Large intestine (tissue), 3 donors: ENCODE results near the gene CORO7. TPM values are rescaled to one million over a fixed set of nuclear protein-coding genes. Genes with fewer than 3 reads are reported as not detected.

Experiments used
- DNase-seq, 2 donors: peaks; one replicate each; pipeline versions ENCODE4 v3.0.0 to v3.0.0-alpha.2; 2013
- H3K27ac ChIP-seq: one replicate; pipeline ENCODE4 v1.5.1; 2013; ENCODE audit warnings: low read length
- H3K27me3 ChIP-seq: 2 replicates; pipeline ENCODE4 v1.6.1; 2013; ENCODE audit warnings: low read length; ENCODE audit not compliant: control insufficient read depth, insufficient read depth
- H3K36me3 ChIP-seq: 2 replicates; pipeline ENCODE4 v1.6.1; 2013; ENCODE audit warnings: low read length; ENCODE audit not compliant: control insufficient read depth, insufficient read depth
- H3K4me1 ChIP-seq: one replicate; pipeline ENCODE4 v1.6.1; 2013; ENCODE audit warnings: low read length; ENCODE audit not compliant: control insufficient read depth, insufficient read depth
- H3K4me3 ChIP-seq: one replicate; pipeline ENCODE4 v1.5.1; 2013; ENCODE audit warnings: low read length
- H3K9me3 ChIP-seq: one replicate; pipeline ENCODE4 v1.6.1; 2013; ENCODE audit warnings: mild to moderate bottlenecking, low read depth, low read length, moderate library complexity; ENCODE audit not compliant: control insufficient read depth
- WGBS: methylation state at CpG from one replicate; pipeline ENCODE4 v1.1.5; 2013; ENCODE audit warnings: low lambda C conversion rate; ENCODE audit not compliant: insufficient coverage; 5-methylcytosine and 5-hydroxymethylcytosine counted together
- polyA plus RNA-seq: library from polyadenylated mRNA; unstranded; fragments of 120-200 nt; gene quantifications from one replicate; pipeline ENCODE4 v1.2.1, GENCODE V29; 2013

The CORO7 gene
- polyA plus RNA-seq, 1 donor: 41.4 TPM

- H3K4me3 ChIP-seq: no peak overlapping the region
- no CpG with 5 or more reads among the region's 12 CpGs for WGBS
- H3K4me1 ChIP-seq: no peaks in the 10 kb centered on the region
- no peak for DNase-seq
- H3K9me3 ChIP-seq: peaks cover 3% of the 10 kb centered on the region
- no peak overlapping the region for H3K27ac ChIP-seq
- no peaks in the 10 kb centered on the region for H3K27me3 ChIP-seq
- H3K36me3 ChIP-seq: peaks cover 71% of the 10 kb centered on the region
Observed at GRCh38 chr16:4383591-4384444, 32.6 kb downstream of the CORO7 start.

GRCh38 chr16:4382795-4383357 lies 33.5 kb downstream of the CORO7 start:
- H3K36me3 ChIP-seq: peaks cover 62% of the 10 kb centered on the region
- WGBS: no CpG with 5 or more reads among the region's 21 CpGs
- no peak for DNase-seq
- no peaks in the 10 kb centered on the region for H3K4me1 ChIP-seq
- H3K27ac ChIP-seq: no peak overlapping the region
- no peak overlapping the region for H3K4me3 ChIP-seq
- H3K27me3 ChIP-seq: no peaks in the 10 kb centered on the region
- H3K9me3 ChIP-seq: peaks cover 3% of the 10 kb centered on the region

DNA sequence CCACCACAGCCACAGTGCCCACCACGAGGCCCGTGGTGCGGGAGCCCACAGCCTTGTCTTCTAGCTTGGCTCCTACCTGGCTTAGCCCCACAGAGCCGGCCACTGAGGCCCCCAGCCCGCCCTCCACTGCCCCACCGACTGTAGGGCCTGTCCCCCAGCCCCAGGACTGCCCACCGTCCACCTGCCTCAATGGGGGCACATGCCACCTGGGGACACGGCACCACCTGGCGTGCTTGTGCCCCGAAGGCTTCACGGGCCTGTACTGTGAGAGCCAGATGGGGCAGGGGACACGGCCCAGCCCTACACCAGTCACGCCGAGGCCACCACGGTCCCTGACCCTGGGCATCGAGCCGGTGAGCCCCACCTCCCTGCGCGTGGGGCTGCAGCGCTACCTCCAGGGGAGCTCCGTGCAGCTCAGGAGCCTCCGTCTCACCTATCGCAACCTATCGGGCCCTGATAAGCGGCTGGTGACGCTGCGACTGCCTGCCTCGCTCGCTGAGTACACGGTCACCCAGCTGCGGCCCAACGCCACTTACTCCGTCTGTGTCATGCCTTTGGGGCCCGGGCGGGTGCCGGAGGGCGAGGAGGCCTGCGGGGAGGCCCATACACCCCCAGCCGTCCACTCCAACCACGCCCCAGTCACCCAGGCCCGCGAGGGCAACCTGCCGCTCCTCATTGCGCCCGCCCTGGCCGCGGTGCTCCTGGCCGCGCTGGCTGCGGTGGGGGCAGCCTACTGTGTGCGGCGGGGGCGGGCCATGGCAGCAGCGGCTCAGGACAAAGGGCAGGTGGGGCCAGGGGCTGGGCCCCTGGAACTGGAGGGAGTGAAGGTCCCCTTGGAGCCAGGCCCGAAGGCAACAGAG lies 34.2 kb downstream of the CORO7 start:
- Histone ChIP-seq H3K9me3 (peaks cover 3% of the 10 kb centered on the region), H3K36me3 (peaks cover 58% of the 10 kb centered on the region), H3K4me3 (no peak overlapping the region), H3K27me3 (no peaks in the 10 kb centered on the region), H3K27ac (no peak overlapping the region), H3K4me1 (no peaks in the 10 kb centered on the region)
- DNase-seq: no peak
- no CpG with 5 or more reads among the region's 55 CpGs for WGBS

GRCh38 chr16:4381072-4381934 lies 35.1 kb downstream of the CORO7 start:
- Histone ChIP-seq H3K9me3 (peaks cover 3% of the 10 kb centered on the region), H3K4me1 (peaks cover 3% of the 10 kb centered on the region), H3K27ac (no peak overlapping the region), H3K36me3 (peaks cover 49% of the 10 kb centered on the region), H3K4me3 (no peak overlapping the region), H3K27me3 (no peaks in the 10 kb centered on the region)
- WGBS: no CpG with 5 or more reads among the region's 59 CpGs
- DNase-seq: no peak

GRCh38 chr16:4380119-4381063 lies 36.0 kb downstream of the CORO7 start:
- Histone ChIP-seq H3K4me1 (peaks cover 3% of the 10 kb centered on the region), H3K9me3 (peaks cover 6% of the 10 kb centered on the region), H3K27me3 (no peaks in the 10 kb centered on the region), H3K36me3 (peaks cover 43% of the 10 kb centered on the region), H3K4me3 (no peak overlapping the region), H3K27ac (no peak overlapping the region)
- WGBS: no CpG with 5 or more reads among the region's 26 CpGs
- DNase-seq: no peak

GRCh38 chr16:4378999-4379690 lies 37.3 kb downstream of the CORO7 start:
- DNase-seq: no peak
- H3K27ac ChIP-seq: no peak overlapping the region
- peaks cover 33% of the 10 kb centered on the region for H3K36me3 ChIP-seq
- no peaks in the 10 kb centered on the region for H3K27me3 ChIP-seq
- H3K4me1 ChIP-seq: peaks cover 10% of the 10 kb centered on the region
- H3K4me3 ChIP-seq: no peak overlapping the region
- no CpG with 5 or more reads among the region's 21 CpGs for WGBS
- H3K9me3 ChIP-seq: peaks cover 6% of the 10 kb centered on the region

DNA sequence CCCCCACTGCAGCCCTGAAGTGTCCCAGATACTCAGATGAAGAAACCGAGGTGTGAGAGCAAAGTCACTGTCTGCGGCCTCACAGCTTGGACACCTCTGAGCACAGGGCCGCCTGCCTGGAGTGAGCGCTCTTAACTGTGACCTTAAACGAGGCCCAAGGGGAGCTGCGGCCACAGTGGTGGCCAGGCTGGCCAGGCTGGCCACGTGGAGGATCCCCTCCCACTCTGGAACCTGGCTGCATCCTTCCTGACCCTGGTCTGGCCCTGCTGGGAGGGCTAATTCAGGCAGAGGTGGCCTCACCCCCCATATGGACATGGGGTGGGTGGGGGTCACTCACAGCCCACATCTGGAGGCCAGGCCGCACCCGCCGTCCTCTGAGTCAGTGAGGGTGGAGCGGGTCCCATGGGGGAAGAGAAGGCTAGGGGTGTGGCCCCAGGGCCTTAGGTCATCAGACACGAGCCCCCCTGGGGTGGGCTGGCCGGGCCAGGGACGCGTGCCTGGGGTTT lies 38.2 kb downstream of the CORO7 start:
- no CpG with 5 or more reads among the region's 15 CpGs for WGBS
- DNase-seq: no peak
- H3K4me1 ChIP-seq: peaks cover 17% of the 10 kb centered on the region
- H3K9me3 ChIP-seq: peaks cover 6% of the 10 kb centered on the region
- no peak overlapping the region for H3K4me3 ChIP-seq
- H3K27ac ChIP-seq: no peak overlapping the region
- no peaks in the 10 kb centered on the region for H3K27me3 ChIP-seq
- peaks cover 25% of the 10 kb centered on the region for H3K36me3 ChIP-seq

DNA sequence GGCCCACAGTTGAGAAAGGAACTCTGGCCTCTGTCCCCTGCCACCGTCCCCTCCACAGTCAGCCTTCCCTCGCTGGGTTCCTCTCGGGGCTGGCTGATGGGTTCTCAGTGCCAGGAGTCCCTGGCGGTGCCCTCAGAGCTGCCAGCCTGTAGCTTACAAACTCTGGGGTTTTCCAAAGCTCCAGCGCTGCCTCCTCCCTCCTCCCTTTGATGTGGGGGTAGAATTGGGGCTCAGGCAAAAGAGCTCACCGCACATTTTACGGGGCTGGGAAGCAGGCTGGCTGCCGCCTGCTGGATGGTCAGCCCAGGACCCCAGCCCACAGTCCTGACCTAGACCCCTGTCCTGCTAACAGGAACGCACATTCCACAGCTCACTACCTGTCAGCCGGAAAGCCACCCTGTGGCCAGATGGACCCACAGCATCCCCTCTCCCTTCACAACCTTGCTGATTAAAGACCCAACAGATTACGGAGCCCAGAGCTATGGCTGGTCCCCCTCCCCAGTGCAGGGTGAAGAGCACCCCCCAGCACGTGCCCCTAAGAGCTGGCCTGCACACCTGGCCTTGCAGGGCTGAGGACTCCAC lies 38.7 kb downstream of the CORO7 start:
- Histone ChIP-seq H3K9me3 (peaks cover 6% of the 10 kb centered on the region), H3K4me1 (peaks cover 22% of the 10 kb centered on the region), H3K4me3 (no peak overlapping the region), H3K27ac (no peak overlapping the region), H3K27me3 (no peaks in the 10 kb centered on the region), H3K36me3 (peaks cover 19% of the 10 kb centered on the region)
- DNase-seq: no peak
- no CpG with 5 or more reads among the region's 12 CpGs for WGBS
